Head of caudate nucleus (tissue), 42 donors: ENCODE data around the gene NEAT1.

Experiments
- DNase-seq, 42 donors: peaks; one replicate each; pipeline versions ENCODE4 v3.0.0 to v3.0.0-alpha.2; 2020 to 2021; ENCODE audit warnings: mixed read lengths in 7 of 42
- intact Hi-C: fragments of 100-400 bp; cut with DNase I; formaldehyde crosslinking; loops from one replicate; pipeline ENCODE4 v1.15.0; 2022

Gene NEAT1

GRCh38 chr11:65422633-65423515 lies at the start of gene NEAT1:
Gene NEAT1, plus strand, starts transcription at chr11:65422798.
- intact Hi-C loops = loop anchor here (5.0 kb wide), 2 partner anchors 54 to 74 kb away; partner anchors contain the start of gene MALAT1

GRCh38 chr11:65373839-65374580 lies 48.6 kb upstream of the NEAT1 start:
- DNase-seq = no peak
- intact Hi-C loops = no loop called here

More at GRCh38 chr11:65422633-65423515, at the start of gene NEAT1:
- DNase-seq = peak; percentile 87 to 98 (median 94)

GRCh38 chr11:65375012-65375411 lies 47.6 kb upstream of the NEAT1 start:
- intact Hi-C loops = loop anchor here (5.0 kb wide), 1 partner anchor 137 kb away; no protein-coding TSS in a partner anchor
- no peak for DNase-seq

- intact Hi-C loops = loop anchor here (5.0 kb wide), 1 partner anchor 136 kb away; no protein-coding TSS in a partner anchor
- DNase-seq = no peak
Observed at GRCh38 chr11:65376138-65376713, 46.4 kb upstream of the NEAT1 start.

GRCh38 chr11:65377036-65377435 lies 45.6 kb upstream of the NEAT1 start:
- intact Hi-C loops = loop anchor here (5.0 kb wide), 1 partner anchor 135 kb away; no protein-coding TSS in a partner anchor
- no peak for DNase-seq

GRCh38 chr11:65377777-65378176 lies 44.8 kb upstream of the NEAT1 start:
- intact Hi-C loops = loop anchor here (5.0 kb wide), 1 partner anchor 135 kb away; no protein-coding TSS in a partner anchor
- DNase-seq = no peak

GRCh38 chr11:65378208-65378927 lies 44.2 kb upstream of the NEAT1 start:
- peak in 11 of 42 donors; percentile 16 to 49 (median 36) for DNase-seq
- intact Hi-C loops = loop anchor here (5.0 kb wide), 1 partner anchor 134 kb away; no protein-coding TSS in a partner anchor

- intact Hi-C loops = loop anchor here (5.0 kb wide), 1 partner anchor 133 kb away; no protein-coding TSS in a partner anchor
- DNase-seq = no peak
Observed at GRCh38 chr11:65378928-65379638, 43.5 kb upstream of the NEAT1 start.

GRCh38 chr11:65379698-65380459 lies 42.7 kb upstream of the NEAT1 start:
- intact Hi-C loops = loop anchor here (5.0 kb wide), 2 partner anchors 37 to 132 kb away; no protein-coding TSS in a partner anchor
- DNase-seq = no peak

- no peak for DNase-seq
- intact Hi-C loops = loop anchor here (5.0 kb wide), 1 partner anchor 37 kb away; no protein-coding TSS in a partner anchor
Observed at GRCh38 chr11:65380460-65381119, 42.0 kb upstream of the NEAT1 start.

GRCh38 chr11:65381716-65382032 lies 40.9 kb upstream of the NEAT1 start:
- peak in 11 of 42 donors; percentile 10 to 31 (median 18) for DNase-seq
- intact Hi-C loops = loop anchor here (5.0 kb wide), 1 partner anchor 36 kb away; no protein-coding TSS in a partner anchor

GRCh38 chr11:65382033-65382803 lies 40.4 kb upstream of the NEAT1 start, which contains the start of gene SLC25A45:
Gene SLC25A45, minus strand, starts transcription at chr11:65382646. Its CDS starts 695 bp downstream, at chr11:65381951.
- intact Hi-C loops = loop anchor here (5.0 kb wide), 1 partner anchor 35 kb away; no protein-coding TSS in a partner anchor

GRCh38 chr11:65382804-65383368 lies 39.7 kb upstream of the NEAT1 start:
- DNase-seq = peak in 1 of 42 donors; percentile 20
- intact Hi-C loops = loop anchor here (5.0 kb wide), 1 partner anchor 34 kb away; no protein-coding TSS in a partner anchor

More at GRCh38 chr11:65382033-65382803, 40.4 kb upstream of the NEAT1 start, which contains the start of gene SLC25A45:
- DNase-seq = peak; percentile 78 to 98 (median 92)

- no peak for DNase-seq
- intact Hi-C loops = loop anchor here (5.0 kb wide), 1 partner anchor 34 kb away; no protein-coding TSS in a partner anchor
Observed at GRCh38 chr11:65383778-65384177, 38.8 kb upstream of the NEAT1 start.
